Measurements from ENCODE around the gene RPS6KL1.

DNA sequence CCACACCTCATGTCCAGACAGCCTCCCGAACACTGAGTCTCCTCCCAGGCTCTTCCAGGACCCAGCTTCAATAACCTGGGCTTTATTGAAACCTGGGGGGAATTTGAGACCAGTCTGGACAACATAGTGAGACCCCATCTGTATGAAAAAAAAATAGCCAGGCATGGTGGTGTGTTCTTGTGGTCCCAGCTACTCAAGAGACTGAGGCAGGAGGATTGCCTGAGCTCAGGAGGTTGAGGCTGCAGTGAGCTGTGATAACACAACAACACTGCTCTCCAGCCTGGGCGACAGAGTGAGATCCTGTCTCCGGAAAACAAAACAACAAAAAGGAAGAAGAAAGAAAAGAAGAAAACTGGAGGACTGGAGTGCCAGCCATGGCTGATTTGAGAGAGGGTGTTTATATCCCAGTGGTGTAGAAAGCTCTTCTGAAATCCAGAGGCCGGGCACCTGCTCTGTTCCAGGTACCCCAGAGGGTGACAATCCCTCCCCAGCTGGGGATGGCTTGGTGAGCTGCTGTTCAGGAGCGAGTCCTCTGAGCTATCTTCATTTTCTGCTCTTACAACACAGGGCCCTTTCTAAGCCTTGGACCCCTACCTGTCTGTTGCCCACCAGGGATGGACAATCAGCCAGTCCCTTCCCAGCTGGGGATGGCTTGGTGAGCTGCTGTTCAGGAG lies 38.3 kb upstream of the RPS6KL1 start:
- TF ChIP-seq, protein P1, sequence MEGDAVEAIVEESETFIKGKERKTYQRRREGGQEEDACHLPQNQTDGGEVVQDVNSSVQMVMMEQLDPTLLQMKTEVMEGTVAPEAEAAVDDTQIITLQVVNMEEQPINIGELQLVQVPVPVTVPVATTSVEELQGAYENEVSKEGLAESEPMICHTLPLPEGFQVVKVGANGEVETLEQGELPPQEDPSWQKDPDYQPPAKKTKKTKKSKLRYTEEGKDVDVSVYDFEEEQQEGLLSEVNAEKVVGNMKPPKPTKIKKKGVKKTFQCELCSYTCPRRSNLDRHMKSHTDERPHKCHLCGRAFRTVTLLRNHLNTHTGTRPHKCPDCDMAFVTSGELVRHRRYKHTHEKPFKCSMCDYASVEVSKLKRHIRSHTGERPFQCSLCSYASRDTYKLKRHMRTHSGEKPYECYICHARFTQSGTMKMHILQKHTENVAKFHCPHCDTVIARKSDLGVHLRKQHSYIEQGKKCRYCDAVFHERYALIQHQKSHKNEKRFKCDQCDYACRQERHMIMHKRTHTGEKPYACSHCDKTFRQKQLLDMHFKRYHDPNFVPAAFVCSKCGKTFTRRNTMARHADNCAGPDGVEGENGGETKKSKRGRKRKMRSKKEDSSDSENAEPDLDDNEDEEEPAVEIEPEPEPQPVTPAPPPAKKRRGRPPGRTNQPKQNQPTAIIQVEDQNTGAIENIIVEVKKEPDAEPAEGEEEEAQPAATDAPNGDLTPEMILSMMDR (IDR thresholded peaks at IDR 0.05) = no peak
- TF ChIP-seq POLR2A (IDR thresholded peaks at IDR 0.05) = no peak

Measured in heart left ventricle (tissue), 13 donors.